ENCODE measurements around the gene ZBTB45. TPM values are rescaled to one million over a fixed set of nuclear protein-coding genes. Genes with fewer than 3 reads are reported as not detected.

Gene ZBTB45
- total and polyA plus RNA-seq, 10 donors, result 4.0 to 16.0 (median 12.0) TPM

DNA sequence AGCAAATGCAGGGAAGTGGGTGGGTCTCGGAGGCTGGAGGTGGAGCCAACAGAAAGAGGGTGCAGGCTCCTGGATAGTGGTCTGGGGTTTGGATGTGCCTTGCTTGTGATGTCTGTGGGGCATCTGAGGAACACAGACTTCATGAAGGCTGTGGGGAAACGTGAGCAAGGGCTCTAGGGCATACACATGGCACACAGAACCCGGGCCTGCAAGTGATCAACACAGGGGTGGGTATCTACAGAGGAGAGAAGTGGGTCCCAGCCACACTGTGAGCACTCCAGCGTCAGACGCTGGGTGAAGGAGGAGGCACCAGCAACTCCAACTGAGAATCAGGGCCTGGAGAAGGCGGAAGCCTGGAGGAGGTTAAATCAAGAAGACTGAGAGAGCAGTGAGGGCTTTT is 44.2 kb upstream of the ZBTB45 start:
- Histone ChIP-seq H3K4me1 (peaks cover 27 to 51% (median 39%) of the 10 kb centered on the region in 6 donors), H3K4me3 (no peak overlapping the region), H3K27ac (no peak overlapping the region), H3K27me3 (replicated peaks in 1 of 7) (peaks cover 0 to 27% (median 0%) of the 10 kb centered on the region in 7 donors), H3K36me3 (peaks cover 0 to 24% (median 8%) of the 10 kb centered on the region in 6 donors), H3K9me3 (no peaks in the 10 kb centered on the region)
- TF ChIP-seq POLR2AphosphoS5 (IDR thresholded peaks at IDR 0.05) (no peak), POLR2A (IDR thresholded peaks at IDR 0.05) (no peak)
- TF ChIP-seq, protein P1, sequence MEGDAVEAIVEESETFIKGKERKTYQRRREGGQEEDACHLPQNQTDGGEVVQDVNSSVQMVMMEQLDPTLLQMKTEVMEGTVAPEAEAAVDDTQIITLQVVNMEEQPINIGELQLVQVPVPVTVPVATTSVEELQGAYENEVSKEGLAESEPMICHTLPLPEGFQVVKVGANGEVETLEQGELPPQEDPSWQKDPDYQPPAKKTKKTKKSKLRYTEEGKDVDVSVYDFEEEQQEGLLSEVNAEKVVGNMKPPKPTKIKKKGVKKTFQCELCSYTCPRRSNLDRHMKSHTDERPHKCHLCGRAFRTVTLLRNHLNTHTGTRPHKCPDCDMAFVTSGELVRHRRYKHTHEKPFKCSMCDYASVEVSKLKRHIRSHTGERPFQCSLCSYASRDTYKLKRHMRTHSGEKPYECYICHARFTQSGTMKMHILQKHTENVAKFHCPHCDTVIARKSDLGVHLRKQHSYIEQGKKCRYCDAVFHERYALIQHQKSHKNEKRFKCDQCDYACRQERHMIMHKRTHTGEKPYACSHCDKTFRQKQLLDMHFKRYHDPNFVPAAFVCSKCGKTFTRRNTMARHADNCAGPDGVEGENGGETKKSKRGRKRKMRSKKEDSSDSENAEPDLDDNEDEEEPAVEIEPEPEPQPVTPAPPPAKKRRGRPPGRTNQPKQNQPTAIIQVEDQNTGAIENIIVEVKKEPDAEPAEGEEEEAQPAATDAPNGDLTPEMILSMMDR (IDR thresholded peaks at IDR 0.05 in 8 of 11, conservative IDR thresholded peaks at IDR 0.05 in 3 of 11), result no peak
- intact Hi-C loops (cut with DNase I; ENCODE audit: low total_unique reads), result no loop called here
- DNase-seq, result no peak
- 73 to 88% (median 79%) methylated on average over 6 of the region's 6 CpGs for WGBS, 5 donors

DNA sequence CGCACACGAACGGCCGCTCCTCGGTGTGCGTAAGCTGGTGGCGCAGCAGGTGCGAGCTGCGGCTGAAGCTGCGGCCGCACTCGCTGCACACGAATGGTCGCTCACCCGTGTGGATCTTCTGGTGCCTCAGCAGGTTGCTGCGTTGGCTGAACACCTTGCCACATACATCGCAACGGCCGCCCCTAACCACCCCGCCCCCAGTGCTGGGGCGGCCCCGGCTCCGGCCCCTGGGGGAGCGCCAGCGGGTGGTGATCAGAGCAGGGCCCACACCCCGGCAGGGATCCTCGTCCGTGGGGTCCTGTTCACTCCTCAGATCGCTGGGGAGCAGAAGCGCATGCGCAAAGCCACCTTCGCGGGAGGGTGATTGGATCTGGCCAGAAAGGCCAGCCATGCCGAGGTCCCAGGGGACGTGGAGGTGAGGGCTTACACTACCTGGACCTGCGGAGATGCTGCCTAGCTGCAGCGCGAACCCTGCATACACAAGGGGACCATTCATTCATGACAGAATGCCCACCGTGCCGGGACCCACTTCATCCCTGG is 43.5 kb upstream of the ZBTB45 start:
- Histone ChIP-seq H3K27ac (peak overlapping the region in 6 of 8 donors; percentile 19 to 70 (median 57)), H3K36me3 (peaks cover 0 to 20% (median 6%) of the 10 kb centered on the region in 6 donors), H3K27me3 (replicated peaks in 1 of 7) (peaks cover 0 to 27% (median 0%) of the 10 kb centered on the region in 7 donors), H3K4me1 (peaks cover 27 to 51% (median 39%) of the 10 kb centered on the region in 6 donors), H3K9me3 (no peaks in the 10 kb centered on the region), H3K4me3 (peak overlapping the region; percentile 27 to 70 (median 48))
- 5 to 24% (median 6%) methylated on average over 2 to 40 of the region's 40 CpGs for WGBS, 5 donors
- DNase-seq, result peak; percentile 83
- TF ChIP-seq POLR2A (IDR thresholded peaks at IDR 0.05), result no peak
- no peak for TF ChIP-seq POLR2AphosphoS5 (IDR thresholded peaks at IDR 0.05)
- TF ChIP-seq, protein P1 (IDR thresholded peaks at IDR 0.05 in 8 of 11, conservative IDR thresholded peaks at IDR 0.05 in 3 of 11), result no peak
- intact Hi-C loops (cut with DNase I; ENCODE audit: low total_unique reads), result no loop called here

DNA sequence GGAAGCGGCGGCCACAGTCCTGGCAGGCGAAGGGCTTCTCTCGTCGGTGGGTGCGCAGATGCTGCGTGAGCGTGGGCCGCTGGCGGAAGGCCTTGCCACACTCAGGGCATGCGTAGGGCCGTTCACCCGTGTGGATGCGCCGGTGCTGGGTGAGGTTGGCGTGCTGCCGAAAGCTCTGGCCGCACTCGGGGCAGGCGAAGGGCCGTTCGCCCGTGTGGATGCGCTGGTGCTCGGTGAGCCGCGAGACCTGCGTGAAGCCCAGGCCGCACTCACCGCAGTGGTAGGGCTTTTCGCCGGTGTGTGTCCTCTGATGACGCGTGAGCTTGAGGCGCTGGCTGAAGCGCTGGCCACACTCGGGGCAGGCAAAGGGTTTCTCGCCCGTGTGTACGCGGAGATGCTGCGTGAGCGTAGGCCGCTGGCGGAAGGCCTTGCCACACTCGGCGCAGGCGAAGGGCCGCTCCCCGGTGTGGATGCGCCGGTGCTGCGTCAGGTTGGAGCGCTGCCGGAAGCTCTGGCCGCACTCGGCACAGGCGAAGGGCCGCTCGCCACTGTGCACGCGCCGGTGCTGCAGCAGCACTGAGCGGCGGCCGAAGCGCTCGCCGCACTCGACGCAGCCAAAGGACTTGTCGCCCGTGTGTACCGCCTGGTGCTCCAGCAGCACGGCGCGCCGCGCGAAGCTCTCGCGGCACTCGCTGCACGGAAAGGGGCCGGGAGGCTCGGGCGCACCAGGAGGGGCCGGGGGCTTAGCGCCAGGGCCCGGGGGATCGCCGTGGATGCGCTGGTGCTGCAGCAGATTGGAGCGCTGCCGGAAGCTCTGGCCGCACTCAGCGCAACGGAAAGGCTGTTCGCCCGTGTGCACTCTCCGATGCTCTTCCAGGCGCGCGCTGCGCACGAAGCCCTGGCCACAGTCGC is 42.8 kb upstream of the ZBTB45 start:
- intact Hi-C loops (cut with DNase I; ENCODE audit: low total_unique reads), result no loop called here
- Histone ChIP-seq H3K27ac (peak overlapping the region; percentile 19 to 70 (median 46)), H3K9me3 (no peaks in the 10 kb centered on the region), H3K4me3 (peak overlapping the region; percentile 27 to 70 (median 48)), H3K36me3 (peaks cover 0 to 14% (median 6%) of the 10 kb centered on the region in 6 donors), H3K27me3 (replicated peaks in 1 of 7) (peaks cover 0 to 27% (median 0%) of the 10 kb centered on the region in 7 donors), H3K4me1 (peaks cover 30 to 58% (median 42%) of the 10 kb centered on the region in 6 donors)
- no peak for TF ChIP-seq POLR2A (IDR thresholded peaks at IDR 0.05)
- peak; percentile 54 to 83 (median 74) for TF ChIP-seq POLR2AphosphoS5 (IDR thresholded peaks at IDR 0.05)
- DNase-seq, result peak; percentile 89
- 9 to 33% (median 10%) methylated on average over 6 to 107 of the region's 107 CpGs for WGBS, 5 donors

DNA sequence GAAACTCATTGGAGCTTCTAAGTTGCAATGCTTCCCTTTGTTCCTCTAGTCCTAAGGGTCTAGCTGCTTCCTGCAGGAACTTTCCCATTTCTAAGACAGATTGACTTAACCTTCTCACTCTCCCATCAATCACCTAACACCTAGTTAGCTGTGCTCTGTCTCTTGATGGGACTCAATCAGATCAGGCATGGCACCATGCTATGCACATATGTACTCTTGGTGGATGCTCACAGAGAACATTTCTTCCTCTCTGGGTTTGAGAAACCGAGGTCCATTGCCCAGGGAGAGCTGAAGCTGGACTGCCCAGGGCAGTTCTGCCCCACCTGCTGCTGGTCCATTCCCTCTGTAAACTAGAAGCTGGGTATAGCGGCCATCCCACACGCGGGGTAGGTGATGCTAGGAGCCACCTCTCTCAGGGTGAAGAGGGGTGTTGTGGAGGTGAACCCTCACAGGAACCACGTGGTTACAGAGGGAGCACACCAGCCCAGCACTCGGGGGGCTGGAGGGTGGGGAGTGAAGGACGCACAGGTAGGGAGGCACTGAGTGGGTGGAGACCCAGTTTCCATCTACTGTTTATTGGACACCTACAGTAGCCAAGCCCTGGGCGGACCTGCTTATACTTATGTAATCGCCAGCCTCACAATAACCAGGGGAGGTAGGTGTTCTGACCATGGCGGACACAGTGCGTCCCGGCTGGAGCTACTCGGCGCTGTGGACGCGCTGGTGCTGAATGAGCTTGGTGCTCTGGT is 41.9 kb upstream of the ZBTB45 start:
- Histone ChIP-seq H3K4me1 (peaks cover 39 to 66% (median 51%) of the 10 kb centered on the region in 6 donors), H3K4me3 (peak overlapping the region in 7 of 8 donors; percentile 38 to 70 (median 49))

More for the DNA sequence above, 41.9 kb upstream of the ZBTB45 start:
- intact Hi-C loops (cut with DNase I; ENCODE audit: low total_unique reads), result no loop called here
- 64 to 73% (median 69%) methylated on average over 7 to 16 of the region's 16 CpGs for WGBS, 5 donors
- Histone ChIP-seq H3K27ac (peak overlapping the region in 3 of 8 donors; percentile 57 to 70 (median 66)), H3K36me3 (peaks cover 0 to 12% (median 7%) of the 10 kb centered on the region in 6 donors), H3K27me3 (replicated peaks in 1 of 7) (peaks cover 0 to 27% (median 0%) of the 10 kb centered on the region in 7 donors), H3K9me3 (no peaks in the 10 kb centered on the region)
- TF ChIP-seq POLR2AphosphoS5 (IDR thresholded peaks at IDR 0.05) (no peak), POLR2A (IDR thresholded peaks at IDR 0.05) (no peak)
- TF ChIP-seq, protein P1 (IDR thresholded peaks at IDR 0.05 in 8 of 11, conservative IDR thresholded peaks at IDR 0.05 in 3 of 11), result no peak
- DNase-seq, result peak; percentile 78

Measured in spleen (tissue), 11 donors.